GM06990 (cell line): Measurements from ENCODE around the gene SALL2.
A peak's percentile ranks its signal among the peaks of the same experiment; 100 is the strongest.

Source experiments
- DNase-seq: peaks from one replicate; pipeline ENCODE4 v3.0.0-alpha.2; 2011; ENCODE audit not compliant: insufficient read length; ENCODE audit errors: extremely low read depth
- H3K27me3 ChIP-seq: replicated peaks from 2 replicates; pipeline ENCODE4 v1.6.0; 2011; ENCODE audit warnings: low read length; ENCODE audit not compliant: control insufficient read depth, insufficient read depth
- H3K36me3 ChIP-seq: 2 replicates; pipeline ENCODE4 v1.5.1; 2011; ENCODE audit warnings: low read length; ENCODE audit not compliant: control insufficient read depth, insufficient read depth
- H3K4me3 ChIP-seq: replicated peaks from 2 replicates; pipeline ENCODE4 v1.5.1; 2011; ENCODE audit warnings: low read depth, mild to moderate bottlenecking, control low read depth, low read length
- CTCF ChIP-seq: IDR thresholded peaks from 2 replicates; pipeline ENCODE4 v1.5.1; 2011; ENCODE audit warnings: low read length, control low read depth, mild to moderate bottlenecking, inconsistent platforms; ENCODE audit not compliant: insufficient read depth, poor library complexity, severe bottlenecking

Gene SALL2

GRCh38 chr14:21494902-21495762 lies 31.0 kb downstream of the SALL2 start:
- H3K36me3 ChIP-seq: peaks cover 15% of the 10 kb centered on the region

GRCh38 chr14:21486640-21487087 lies 39.5 kb downstream of the SALL2 start:
- Histone ChIP-seq H3K4me3 (no peak overlapping the region), H3K27me3 (no peaks in the 10 kb centered on the region), H3K36me3 (peaks cover 7% of the 10 kb centered on the region)
- DNase-seq: no peak
- no peak for TF ChIP-seq CTCF

More at GRCh38 chr14:21494902-21495762, 31.0 kb downstream of the SALL2 start:
- Histone ChIP-seq H3K4me3 (no peak overlapping the region), H3K27me3 (no peaks in the 10 kb centered on the region)
- TF ChIP-seq CTCF: no peak
- DNase-seq: no peak

- peak; percentile 91 for DNase-seq
- TF ChIP-seq CTCF: peak; percentile 98
- no peaks in the 10 kb centered on the region for H3K27me3 ChIP-seq
- H3K4me3 ChIP-seq: peak within 1 kb of the TSS; percentile 82
- no peaks in the 10 kb centered on the region; the same call in 1 of the 2 replicates for H3K36me3 ChIP-seq
Measured at GRCh38 chr14:21476925-21477681, 49.0 kb downstream of the SALL2 start, which contains the start of the genes RAB2B and TOX4. Gene RAB2B (minus strand): TSS chr14:21476959. CDS start chr14:21476872, 87 bp downstream. Gene TOX4 (plus strand): TSS chr14:21477195. CDS start chr14:21477279, 84 bp downstream.

- no peaks in the 10 kb centered on the region for H3K27me3 ChIP-seq
- H3K36me3 ChIP-seq: no peaks in the 10 kb centered on the region; the same call in 1 of the 2 replicates
- TF ChIP-seq CTCF: no peak
- no peak for DNase-seq
- H3K4me3 ChIP-seq: peak overlapping the region; percentile 82
Measured at GRCh38 chr14:21476523-21476924, 49.6 kb downstream of the SALL2 start.

GRCh38 chr14:21475767-21476522 lies 50.2 kb downstream of the SALL2 start:
- H3K27me3 ChIP-seq: no peaks in the 10 kb centered on the region
- DNase-seq: no peak
- H3K4me3 ChIP-seq: peak overlapping the region; percentile 82
- no peaks in the 10 kb centered on the region for H3K36me3 ChIP-seq
- TF ChIP-seq CTCF: no peak
